Iris pigment epithelial cell (primary cell): ENCODE data around the gene ODC1.
"Not testable (repeated sequence)": the region's sequence is repeated elsewhere in the genome, so short reads cannot be mapped to it uniquely, and the experiment has no call there.

Experiments
- DNase-seq: peaks from one replicate; pipeline ENCODE4 v3.0.0-alpha.2; 2011; ENCODE audit warnings: low read depth

Gene ODC1

DNA sequence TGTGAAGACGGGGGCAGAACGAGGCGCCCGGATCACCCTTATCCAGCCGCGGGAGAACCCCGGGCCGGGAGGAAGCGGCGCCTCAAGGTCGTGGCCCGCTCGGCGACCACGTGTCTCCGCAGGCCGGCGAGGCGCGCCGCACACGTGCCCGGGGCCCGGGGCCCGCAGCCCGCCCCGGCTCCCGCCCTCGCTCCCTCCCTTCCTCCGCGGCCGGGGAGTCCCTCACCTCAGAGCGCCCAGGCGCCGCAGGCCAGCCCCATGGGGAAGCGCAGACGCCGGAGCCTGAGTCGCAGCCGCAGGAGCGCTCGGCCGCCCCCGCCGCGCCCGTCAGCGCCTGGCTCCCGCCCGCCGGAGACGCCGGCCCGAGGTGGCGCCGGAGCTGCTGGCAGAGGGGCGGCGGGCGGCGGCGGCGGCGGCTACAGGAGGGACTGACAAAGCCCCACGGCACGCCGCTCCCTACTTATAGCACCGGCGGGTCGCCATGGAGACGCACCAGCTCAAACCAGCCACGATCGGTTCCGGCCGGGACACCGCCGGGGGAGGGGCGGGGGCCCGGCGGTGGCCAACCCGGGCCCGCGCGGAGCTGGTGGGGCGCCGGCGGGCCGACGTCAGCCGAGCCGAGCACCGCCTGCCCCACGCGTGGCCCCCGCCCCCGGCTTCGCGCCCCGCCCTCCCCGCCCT lies at the start of gene ODC1:
ODC1 (minus strand) TSS at position 433 of the 681 bp plus-strand sequence. CDS start 3,295 bp downstream, outside the sequence.
- peak; percentile 85 for DNase-seq

DNA sequence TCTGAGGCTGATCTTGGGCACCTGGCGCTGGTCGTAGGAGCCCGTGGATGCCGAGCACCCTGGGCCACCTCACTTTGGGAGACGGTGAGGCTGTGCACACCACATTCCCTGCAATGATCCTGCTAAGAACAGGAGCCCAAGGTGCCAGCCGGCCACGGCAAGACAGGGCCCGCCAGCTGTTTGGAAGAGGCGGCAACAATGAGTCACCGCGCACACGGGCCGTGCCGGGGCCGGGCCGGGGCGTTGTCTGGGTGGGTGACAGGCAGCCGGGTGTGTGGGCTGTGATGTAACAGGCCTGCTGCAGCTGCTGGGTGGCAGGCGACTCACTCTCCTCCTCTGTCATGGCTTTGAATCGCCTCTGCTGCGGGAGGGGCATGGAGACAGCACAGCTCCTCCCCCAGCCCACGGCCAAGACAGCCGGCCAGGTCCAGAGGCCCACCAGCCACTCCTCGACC lies 49.7 kb upstream of the ODC1 start:
- peak; percentile 58 for DNase-seq

DNA sequence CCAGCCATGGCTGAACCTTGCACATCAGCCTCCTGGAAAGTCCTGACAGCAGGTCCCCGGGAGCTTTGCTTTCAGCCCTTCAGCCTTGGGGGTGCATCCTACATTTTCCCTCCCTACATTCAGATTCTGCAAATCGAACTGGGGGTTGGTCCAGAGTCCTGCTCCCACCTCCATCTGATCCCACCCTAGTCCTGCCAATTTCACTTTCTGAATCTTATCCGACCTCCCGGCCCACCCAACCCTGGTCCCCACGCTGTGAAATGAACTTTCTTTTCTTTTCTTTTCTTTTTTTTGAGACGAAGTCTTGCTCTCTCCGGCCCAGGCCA lies 47.8 kb upstream of the ODC1 start:
- DNase-seq, result no peak

DNA sequence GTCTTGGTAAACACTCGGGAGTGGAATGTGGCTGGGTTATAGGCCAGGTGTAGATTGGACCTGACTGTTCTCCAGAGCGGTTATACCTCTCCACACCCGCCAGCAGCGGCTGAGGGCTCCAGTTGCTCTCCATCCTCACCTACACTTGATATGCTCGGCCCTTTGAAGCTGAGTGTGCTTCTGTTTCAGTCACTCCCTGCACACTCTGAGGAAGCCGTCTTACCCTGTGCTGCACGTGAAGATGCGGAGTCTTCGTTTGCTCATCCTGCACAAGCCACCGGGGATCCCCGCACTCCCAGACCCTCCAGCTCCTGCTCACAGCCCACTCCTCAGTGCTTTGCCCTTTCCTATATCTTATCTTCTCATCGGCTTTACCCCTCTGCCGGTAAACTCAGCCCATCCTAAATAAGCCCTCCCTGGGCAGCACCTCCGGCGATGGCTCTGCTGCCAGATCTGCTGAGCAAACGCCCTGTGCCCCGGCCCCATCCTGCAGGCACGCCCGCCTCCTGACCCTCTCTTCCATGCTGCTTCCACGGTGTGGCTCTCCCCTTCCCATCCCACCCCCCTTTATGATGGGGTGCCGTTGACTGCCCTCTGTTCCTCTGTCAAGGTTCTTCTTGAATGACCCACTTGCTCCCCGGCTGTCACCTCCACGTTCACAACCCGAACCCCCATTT lies 47.3 kb upstream of the ODC1 start:
- no peak for DNase-seq

DNA sequence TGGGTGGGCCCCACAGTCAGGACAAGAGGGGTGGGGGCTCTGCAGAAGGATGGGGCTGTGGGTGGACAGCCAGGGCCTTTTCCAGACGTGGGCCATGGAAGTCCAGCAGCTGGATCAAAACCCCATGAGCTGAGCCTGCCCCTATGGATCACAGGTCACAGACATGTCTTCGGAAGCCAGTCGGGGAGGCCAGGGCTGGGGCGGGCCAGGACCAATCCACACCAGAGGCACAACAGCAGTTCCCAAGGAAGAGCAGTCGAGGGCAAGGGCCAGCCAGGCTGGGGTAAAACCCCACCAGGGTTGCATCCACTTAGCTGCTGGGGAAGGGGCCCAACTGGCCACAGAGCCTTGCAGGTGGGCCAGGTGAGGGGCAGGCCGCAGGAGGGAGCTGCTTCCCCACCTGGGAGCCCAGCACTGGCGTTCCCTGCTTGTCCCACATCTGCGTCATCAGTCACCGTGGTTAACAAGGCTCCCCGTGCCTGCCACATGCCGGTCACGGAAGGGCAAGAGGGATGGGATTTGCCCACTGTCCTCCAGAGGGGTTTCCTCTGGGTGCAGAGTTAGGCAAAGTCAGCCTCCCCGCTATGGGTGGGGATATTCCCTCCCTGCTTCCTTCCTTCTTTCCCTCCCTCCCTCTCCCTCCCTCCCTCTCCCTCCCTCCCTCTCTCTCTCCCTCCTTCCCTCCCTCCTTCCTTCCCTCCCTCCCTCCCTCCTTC lies 46.4 kb upstream of the ODC1 start:
- no peak for DNase-seq

DNA sequence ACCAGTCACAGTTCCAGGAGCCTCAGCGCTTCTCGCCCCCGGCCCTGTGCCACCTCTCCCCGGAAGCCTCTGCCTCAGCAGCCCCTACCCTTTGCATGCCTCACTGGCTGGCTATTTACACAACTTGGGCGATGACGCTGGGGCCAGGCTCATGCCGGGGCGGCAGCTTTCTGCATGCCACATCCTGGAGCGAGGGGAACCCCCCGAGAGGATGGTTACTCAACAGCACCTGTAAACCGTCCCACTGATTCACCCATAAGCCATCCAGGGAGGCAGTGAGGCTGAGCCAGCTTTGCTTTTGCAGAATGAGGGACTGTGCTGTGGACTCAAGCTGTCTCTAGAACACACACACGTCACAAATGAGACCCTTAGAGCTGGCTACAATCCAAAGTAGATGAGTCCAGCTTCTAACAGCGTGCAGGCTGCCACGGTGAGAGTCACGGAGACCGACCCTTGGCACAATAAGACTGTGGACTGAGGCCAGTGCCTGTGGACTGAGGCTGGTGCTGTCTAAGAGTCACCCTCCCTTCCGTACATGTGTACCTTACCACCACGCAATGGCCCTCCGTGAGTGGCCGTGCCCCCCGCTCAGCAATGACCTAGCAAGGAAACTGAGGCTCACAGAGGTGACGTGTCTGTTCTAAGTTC lies 45.6 kb upstream of the ODC1 start:
- peak; percentile 80 for DNase-seq

DNA sequence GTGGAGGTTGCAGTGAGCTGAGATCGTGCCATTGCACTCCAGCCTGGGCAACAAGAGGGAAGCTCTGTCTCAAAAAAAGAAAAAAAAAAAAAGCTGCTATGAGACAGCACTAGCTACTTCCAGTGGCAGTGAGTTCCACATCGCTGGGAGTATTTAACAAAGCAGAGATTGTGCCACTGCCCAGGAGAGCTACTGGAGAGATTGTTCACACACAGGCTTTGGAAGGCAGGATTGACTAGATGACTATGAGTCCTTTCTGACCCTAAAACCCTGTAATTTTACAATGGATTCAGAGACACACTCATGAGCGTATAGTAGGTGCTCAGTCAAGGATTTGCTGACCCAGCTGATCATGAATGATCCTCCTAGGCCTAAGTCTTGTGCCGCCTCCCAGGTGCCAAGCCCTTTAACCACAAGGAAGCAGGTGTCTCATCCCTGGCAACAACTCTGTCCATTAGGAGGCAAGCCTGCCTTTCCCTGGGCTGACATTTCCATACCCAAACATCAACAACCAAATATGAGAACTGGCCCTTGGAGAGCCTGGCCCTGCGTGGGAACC lies 45.0 kb upstream of the ODC1 start:
- no peak for DNase-seq

DNA sequence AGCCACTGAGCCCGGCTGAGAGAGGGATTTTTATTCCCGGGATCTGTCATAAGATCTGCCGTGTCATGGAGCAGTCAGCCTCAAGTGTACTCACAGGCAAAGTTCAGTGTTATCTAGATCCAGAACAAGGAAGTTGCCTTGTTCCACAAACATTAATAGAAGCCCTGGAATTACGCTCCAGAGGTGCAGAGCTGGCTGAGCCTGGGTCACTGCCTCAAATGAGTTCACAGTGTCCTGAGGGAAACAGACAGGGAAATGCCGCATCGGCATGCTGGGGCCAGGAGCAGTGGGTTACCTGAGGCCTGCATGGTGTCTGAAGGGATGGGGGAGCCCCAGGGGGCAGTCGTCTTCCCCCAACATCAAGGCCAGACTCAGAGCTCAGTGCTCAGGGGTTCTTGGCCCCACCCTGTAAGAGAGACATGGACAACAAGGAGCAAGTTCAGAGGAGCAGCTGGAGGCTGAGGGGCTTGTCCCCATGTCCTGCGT lies 42.7 kb upstream of the ODC1 start:
- no peak for DNase-seq

DNA sequence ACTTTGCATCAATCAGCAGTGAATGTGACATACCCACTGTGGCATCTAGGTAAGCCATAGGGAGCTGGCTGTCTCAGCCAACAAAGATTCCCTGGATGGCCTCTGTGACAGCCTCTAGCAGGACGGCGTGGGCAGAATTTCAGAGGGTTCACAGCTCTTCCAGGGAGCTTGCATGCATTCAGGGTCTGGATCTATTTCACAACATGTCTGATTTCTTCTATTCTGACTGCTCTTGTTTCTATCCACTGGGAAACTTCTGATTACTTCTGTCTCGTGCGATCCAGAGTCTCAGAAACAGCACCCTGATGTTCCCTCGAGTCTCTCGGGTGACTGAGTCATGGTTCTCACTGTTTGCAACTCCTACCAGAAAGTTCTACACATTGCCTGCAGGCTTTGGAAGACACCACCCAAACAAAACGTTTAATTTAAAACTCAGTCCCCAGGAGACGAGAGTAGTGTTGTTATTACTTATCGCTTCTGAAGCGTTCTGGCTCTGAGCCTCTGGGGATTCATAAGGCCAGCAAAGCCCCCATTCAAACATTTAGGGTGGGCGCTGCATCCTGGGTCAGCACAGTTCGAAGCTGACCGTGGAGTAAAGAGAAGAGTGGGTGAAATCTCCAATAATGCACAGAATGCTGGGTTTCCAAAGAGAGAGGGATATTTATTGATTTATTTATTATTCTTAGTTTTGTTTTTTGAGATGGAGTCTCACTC lies 41.9 kb upstream of the ODC1 start:
- DNase-seq, result peak; percentile 11

DNA sequence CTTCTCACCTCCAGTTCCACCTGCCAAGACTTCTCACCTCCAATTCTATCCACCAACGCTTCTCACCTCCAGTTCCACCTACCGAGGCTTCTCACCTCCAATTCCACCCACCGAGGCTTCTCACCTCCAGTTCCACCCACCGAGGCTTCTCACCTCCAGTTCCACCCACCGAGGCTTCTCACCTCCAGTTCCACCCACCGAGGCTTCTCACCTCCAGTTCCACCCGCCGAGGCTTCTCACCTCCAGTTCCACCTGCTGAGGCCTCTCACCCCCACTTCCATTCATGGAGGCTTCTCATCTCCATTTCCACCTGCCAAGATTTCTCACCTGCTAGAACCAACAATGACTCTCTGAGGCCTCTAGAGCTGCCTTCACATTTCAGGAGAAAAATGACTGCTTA lies 40.0 kb upstream of the ODC1 start:
- not testable (repeated sequence) for DNase-seq

DNA sequence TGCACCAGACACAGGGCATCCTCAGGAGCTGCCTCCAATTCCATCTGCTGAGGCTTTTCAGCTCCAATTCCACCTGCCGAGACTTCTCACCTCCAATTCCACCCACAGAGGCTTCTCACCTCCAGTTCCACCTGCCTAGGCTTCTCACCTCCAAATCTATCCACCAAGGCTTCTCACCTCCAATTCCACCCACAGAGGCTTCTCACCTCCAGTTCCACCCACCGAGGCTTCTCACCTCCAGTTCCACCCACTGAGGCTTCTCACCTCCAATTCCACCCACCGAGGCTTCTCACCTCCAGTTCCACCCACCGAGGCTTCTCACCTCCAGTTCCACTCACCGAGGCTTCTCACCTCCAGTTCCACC lies 39.6 kb upstream of the ODC1 start:
- DNase-seq, result not testable (repeated sequence)

DNA sequence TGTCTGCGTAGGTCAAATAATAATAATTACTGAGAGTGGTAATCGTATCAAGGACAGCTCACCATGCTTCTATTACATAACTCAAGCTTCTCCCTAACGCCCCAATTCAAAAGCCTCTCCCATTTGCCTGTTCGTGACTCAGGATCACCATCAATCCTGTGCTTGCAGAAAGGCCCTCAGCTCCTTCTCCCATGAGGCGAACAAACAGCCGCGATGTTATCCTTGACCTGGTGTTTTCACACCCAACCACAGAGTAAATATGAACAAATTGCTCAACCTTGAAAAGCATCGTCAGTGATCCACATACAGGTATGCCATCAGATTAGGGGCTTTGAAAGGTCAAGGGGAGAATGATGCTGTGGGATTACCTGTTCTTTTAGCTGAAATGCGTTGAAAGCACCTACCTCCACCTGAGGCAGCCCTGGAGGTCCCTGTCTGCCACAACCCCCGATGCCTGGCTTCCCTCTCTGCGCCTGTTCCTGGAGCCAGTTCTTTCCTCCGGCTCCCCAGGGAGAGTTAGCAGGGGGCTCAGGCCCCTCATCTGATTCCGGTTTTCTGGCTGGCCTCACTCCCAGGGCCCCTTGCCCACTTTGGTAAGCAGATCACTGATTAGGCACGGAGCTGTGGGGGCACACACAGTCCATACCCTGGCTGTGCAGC lies 39.1 kb upstream of the ODC1 start:
- DNase-seq, result no peak

DNA sequence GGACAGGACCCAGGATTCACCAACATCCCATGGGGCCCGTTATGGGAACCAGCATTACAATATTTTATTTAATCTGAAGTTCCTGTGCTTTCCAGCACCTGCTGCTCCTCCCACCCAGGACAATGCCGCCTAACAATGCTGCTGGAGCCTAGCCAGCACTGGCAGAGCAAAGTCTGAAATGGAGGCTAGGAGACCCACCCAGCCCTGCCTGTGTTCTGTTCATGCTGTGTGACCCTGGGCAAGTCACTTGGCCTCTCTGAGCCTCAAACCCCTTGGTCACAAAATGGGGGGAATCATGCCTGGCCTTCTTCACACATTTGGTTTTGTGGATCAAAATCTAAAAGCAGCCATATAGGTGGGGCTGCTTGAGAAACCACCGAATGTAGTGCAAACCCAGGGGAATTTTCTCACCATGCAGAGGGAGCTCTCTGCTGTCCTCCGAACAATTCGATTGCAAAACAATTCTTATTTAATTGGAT lies 38.5 kb upstream of the ODC1 start:
- no peak for DNase-seq

DNA sequence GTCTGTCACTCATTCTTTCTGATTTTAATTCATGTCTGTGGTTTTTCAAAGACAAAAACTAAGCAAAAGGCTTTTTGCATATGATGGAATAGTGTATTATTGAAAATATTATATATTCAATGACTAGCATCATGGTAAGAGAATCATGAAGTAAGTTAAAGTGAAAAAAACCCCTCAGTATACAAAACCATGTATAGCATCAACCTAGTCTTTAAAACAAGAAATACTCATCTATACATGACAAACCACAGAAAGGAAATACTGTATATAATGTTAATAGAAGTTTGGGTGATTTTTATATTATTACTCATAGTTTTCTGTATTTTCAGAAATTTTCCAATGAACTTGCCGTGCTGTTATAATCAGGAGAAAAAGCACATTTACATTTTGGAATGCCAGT lies 38.0 kb upstream of the ODC1 start:
- DNase-seq, result no peak

DNA sequence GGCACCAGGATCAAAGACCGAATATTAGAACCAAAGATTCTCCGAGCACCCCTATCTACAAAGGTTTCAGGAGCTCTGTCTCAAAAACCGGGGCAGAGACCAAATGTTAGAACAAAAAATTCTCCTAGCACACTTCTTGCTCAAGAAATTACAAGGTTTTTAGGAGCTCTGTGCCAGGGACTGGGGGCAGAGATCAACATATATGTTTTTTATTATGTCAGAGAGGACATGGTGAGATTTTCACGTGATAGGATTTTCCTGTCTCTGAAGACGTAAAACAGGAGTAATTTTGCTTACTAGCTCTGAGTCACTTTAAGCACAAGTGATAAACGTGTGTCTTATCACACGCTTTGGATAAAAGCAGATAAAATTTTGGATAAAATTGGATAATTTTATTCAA lies 34.8 kb upstream of the ODC1 start:
- DNase-seq, result no peak

DNA sequence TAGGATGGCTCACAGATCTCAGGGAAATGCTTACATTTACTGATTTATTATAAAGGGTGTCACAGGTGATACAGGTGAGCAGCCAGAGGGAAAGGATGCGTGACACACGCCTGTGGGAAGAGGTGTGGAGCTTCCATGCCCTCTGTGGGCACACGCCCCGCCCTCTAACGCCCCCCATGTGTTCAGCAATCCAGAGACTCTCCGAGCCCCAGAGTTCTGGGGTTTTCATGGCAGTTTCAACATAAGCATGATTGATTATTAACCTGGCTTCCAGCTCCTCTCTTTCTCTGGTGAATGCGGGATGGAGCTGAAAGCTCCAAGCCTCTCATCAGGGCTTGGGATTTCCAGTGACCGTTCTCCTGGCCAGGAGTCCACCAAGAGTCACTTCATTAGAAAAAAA lies 34.3 kb upstream of the ODC1 start:
- DNase-seq, result no peak

DNA sequence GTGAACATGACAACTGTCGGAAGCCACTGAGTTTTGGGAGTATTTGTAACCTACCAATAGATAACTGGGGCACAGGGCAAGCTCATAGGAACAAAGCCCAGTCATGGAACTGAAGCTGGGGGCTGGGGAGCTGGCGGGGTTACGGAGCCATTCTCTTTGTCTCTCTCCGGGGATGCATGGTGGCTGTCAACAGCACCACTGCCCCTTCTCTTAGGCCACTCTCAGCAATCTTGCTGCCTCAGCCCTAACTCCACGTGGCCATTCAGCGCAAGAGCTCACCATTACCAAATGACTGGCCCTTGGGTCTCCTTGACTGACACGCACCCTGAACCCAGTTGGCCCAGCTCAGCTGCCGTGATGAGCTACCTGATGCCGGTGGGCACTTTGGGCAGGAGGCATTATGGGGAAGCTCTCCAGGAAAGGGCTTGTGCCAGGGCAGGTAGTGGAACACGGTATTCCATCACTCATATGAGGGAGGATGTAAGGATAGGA lies 33.6 kb upstream of the ODC1 start:
- no peak for DNase-seq

DNA sequence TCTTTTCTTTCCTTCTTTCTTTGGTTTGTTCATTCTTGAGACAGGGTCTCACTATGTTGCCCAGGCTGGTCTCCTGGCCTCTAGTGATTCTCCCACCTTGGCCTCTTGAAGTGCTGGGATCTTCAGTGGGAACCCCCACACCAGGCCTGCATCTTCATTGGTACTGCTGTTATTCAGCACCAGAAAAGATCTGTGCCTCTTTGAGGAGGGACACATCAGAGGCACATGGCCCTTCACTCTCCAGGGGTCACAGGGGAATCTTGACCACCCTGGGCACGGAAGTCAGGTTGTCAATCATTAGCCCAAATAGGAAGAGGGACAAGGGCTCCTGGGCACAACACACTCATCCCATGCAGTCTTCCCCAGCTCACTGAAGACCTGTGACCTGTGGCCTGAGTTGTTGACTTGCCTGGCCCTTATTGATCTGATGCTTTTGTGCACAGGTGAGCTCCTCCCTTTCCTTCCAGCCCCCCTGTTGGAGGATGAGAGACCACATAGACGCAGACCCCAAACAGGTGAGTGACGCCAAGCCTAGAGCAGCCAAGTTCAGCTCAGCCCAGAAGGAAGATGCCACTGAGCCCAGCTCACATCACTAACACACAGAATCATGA lies 33.0 kb upstream of the ODC1 start:
- DNase-seq, result no peak

DNA sequence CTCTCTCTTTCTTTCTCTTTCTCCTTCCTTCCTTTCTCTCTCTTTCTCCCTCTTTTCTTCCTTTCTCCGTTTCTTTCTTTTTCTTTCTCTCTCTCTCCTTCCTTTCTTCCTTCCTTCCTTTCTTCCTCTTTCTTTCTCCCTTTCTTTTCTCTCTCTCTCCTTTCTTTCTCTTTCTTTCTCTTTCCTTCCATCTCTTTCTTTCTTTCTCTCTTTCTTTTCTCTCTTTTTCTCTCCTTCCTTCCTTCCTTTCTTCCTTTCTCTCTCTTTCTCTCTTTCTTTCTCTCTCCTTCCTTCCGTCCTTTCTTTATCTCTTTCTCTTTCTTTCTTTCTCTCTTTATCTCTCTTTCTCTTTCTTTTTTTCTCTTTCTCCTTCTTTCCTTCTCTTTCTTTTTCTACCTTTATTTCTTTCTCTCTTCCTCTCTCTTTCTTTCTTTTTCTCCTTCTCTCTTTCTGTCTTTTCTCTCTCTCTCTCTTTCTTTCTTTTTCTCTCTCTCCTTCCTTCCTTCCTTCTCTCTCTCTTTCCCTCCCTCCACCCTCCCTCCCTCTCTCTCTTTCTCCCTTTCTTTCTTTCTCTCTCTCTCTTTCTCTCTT lies 32.3 kb upstream of the ODC1 start:
- no peak for DNase-seq

DNA sequence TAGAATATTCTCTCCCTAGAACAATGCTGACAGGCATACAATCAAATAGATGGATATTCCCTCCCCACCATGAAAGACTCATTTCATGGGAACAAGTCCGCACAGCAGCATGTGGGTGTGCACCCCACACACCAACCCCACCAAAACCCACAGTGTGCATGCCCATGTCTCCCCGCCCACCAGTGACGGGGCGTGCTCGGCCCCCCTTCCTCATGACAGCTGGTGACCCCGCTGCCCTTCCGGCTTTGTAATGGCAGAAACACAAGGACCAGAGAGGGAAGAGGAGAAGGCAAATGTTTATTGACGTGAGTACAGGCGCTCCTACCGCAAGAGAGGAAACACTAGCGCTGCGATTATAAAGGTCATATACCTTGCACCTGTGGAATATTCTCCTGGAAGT lies 30.8 kb upstream of the ODC1 start:
- no peak for DNase-seq
